ENCODE measurements around the gene AGAP3. TPM values are rescaled to one million over a fixed set of nuclear protein-coding genes. Genes with fewer than 3 reads are reported as not detected.

The AGAP3 gene
- total RNA-seq, 1 experiment from 2014 or later = 32.6 TPM

DNA sequence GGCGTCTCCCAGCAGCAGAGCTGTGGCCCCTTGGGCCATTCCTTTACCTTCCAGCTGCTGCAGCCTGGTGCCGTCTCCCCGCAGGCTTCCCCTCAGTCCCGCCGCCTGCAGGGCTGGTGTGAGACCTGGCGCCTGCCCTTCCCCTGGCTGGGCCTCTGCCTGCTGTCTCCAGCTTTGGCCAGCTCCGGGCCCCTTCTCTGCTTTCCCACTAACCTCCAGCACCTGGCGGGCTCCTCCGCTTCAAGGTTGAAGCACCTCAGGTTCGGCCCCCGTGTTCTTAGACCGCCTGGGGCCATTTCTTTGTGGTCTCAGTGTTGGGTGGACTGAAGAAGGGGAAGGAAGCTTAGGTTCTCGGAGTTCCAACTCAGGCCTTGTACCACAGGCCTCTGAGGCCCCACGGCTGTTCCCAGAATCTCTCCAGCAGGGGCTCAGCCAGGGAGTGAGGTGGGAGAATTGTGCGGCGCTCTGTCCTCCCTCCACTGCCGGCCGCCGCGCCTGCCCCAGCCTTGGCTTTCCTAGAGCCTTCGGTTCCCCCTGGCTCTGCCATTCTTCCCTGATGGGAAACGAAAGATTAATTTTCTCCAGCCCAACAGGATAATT lies 50.9 kb downstream of the AGAP3 start:
- no peak for DNase-seq (ENCODE audit: low read depth)
- in situ Hi-C loops (cut with HindIII; ENCODE audit: low pct_unique_long_range_greater_than_20kb, low sequenced_read_pairs) = no loop called here

DNA sequence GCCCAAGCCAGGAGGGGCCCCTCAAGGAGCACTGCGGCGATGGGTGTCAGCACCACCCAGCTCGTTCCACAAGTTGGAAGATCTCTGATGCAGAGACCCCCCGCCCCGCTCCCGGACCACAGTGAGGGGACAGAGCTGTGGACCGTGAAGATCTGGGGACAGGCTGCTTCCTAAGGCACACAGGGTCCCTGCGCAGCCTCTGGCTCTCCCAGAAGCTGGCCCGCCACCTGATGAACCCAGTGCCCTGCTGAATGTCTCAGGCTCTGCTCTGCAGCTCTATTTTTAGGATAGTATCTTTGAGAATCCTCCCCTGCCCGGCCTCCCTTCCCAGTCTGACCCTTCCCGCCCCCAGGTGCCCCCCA lies 51.5 kb downstream of the AGAP3 start:
- in situ Hi-C loops (cut with HindIII; ENCODE audit: low pct_unique_long_range_greater_than_20kb, low sequenced_read_pairs) = no loop called here
- no peak for DNase-seq (ENCODE audit: low read depth)

DNA sequence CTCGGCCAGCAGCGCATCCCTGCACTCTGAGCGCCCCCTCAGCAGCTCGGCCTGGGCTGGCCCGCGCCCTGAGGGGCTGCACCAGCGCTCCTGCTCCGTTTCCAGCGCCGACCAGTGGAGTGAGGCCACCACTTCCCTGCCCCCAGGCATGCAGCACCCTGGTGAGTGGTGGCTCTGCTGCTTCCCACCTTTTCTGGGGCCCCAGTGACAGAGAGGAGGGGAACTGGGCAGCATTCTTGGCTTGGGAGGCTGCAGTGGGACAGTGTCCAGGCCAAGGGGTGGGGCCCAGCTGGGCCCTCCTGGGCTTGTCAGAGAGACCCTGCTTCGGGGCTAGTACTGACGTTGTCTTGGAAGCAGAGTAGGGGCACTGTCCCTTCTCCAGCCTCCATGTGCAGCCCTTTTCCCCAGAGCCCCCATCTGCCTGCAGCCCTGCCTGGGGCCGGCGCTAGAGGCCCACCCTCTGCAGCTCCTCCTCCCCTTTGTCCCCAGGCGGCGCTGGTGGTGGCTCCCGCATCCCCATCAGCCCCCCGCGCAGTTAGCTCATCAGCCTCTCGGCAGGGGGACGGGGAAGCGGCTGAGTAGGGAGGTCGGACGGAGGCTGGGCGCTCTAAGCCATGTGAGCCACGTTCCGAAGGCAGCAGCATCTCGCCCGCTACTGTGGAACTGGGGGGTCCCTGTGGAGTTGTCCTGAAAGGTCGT lies 52.0 kb downstream of the AGAP3 start:
- in situ Hi-C loops (cut with HindIII; ENCODE audit: low pct_unique_long_range_greater_than_20kb, low sequenced_read_pairs) = no loop called here
- DNase-seq (ENCODE audit: low read depth) = no peak

DNA sequence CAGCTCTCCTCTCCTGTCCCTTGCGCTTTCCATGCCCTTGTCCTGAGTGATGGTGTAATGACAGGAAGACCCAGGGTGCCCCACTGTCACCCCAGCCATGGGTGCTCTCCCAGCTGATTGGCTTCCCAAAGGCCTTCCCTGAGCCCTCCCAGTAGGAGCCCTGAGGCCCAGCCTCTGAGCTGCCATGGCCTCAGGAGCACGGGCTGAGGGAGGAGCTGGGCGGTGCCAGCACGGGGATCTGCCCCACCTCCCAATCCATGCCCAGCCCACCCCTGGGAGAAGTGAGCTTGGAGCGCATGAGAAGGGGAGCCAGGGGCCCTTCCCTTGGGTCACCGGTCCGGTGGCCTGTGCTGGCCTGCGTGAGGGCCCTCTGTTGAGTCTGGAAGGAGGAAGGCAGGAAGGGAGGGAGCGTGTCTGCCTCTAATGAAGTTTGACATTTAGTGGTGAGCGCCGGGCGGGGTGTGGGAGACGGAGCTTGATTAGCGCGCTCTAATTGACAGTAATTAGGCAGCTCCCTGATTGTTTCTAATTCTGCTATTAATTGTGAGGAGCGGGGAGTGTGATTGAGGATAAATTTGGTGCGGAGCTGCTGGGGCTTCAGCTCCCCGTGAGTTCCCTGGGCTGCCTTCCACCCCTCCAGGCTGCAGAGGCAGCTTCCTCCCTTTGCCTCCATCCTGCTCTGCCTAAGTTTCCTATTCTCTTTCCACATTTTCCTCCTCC lies 53.0 kb downstream of the AGAP3 start:
- in situ Hi-C loops (cut with HindIII; ENCODE audit: low pct_unique_long_range_greater_than_20kb, low sequenced_read_pairs) = no loop called here

DNA sequence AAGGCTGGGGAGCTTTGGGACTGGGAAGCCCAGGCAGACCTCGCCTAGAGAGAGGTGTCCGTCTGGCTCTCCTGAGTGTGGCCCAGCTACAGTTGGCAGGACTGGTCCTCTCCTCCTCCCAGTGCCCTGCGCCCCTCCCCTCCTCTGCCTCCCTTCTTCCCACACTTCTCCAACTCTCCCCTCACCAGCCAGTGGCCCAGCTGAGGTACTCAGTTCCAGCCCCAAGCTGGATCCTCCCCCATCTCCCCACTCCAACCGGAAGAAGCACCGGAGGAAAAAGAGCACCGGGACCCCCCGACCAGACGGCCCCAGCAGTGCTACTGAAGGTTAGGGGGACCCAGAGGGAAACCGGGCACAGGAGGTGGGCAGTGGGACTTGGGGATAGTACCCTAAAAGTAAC lies 53.5 kb downstream of the AGAP3 start:
- in situ Hi-C loops (cut with HindIII; ENCODE audit: low pct_unique_long_range_greater_than_20kb, low sequenced_read_pairs) = no loop called here
- no peak for DNase-seq (ENCODE audit: low read depth)

More for the DNA sequence above, 53.0 kb downstream of the AGAP3 start:
- no peak for DNase-seq (ENCODE audit: low read depth)

DNA sequence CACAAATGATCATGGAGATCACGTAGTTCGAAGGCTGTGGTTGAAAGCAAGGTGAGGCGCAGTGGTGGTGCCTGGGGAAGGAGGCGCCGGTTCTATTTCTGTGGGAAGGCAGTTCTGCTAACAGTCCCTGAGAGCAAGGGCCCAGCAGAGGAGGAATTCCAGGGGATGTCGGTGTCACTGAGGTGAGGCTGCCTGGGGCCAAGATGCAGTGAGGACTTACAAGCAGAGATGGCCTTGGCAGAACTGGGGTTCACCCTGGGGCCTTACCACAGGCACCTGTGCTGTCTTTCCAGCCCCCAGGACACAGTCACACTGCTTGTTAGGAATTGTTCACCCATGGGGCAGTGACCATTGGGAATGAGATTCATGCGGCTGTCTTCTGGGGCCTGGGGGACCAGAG lies 54.6 kb downstream of the AGAP3 start:
- in situ Hi-C loops (cut with HindIII; ENCODE audit: low pct_unique_long_range_greater_than_20kb, low sequenced_read_pairs) = no loop called here

DNA sequence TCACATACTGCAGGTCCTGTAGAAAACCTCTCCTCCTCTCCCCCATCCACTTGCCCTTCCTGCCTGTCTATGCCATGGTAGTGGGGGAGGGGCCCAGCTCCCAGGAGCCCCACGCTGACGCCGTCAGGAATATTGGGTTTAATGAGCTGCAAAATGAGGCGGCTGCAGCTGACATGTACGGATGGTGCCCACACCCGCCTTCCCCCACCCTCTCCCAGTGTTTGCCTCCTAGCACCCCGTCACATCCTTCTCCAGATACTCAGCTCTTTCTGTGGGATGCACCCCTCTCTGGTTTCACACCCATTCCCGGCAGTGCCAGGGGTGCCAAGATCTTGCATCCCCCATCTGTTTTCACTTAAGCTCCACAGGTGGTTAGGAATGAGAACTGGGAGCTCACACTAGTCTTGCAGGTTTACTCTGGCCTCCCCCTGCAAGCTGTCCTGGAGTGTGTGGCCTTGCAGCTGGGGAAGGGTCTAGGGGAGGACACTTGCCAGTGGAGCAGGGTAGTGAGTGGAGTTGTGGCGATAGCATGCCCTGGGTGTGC lies 55.1 kb downstream of the AGAP3 start:
- in situ Hi-C loops (cut with HindIII; ENCODE audit: low pct_unique_long_range_greater_than_20kb, low sequenced_read_pairs) = no loop called here
- DNase-seq (ENCODE audit: low read depth) = no peak

More for the DNA sequence above, 54.6 kb downstream of the AGAP3 start:
- no peak for DNase-seq (ENCODE audit: low read depth)

DNA sequence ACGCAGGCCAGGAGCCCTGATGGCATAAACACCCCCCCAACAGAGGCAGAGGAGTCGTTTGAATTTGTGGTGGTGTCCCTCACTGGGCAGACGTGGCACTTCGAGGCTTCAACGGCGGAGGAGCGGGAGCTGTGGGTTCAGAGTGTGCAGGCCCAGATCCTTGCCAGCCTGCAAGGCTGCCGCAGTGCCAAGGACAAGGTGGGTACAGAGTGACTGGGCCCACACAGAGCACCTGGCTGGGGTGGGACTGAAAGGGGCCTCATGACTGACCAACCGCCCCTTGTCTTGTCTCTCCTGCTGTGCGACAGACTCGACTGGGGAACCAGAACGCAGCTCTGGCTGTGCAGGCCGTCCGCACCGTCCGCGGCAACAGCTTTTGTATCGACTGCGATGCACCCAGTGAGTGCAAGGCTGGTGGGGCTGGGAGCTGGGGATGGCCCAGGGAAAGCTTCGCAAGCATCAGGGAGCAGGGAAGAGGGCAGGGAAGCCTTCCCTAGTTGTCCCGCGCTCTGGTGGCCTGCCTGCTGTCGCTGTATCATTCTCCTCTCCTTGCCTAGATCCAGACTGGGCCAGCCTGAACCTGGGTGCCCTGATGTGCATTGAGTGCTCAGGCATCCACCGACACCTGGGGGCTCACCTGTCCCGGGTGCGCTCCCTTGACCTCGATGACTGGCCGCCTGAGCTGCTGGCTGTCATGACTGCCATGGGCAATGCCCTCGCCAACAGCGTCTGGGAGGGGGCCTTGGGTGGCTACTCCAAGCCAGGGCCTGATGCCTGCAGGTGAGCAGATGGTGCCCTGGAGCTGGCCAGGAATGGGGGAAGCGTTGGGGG lies 55.8 kb downstream of the AGAP3 start:
- in situ Hi-C loops (cut with HindIII; ENCODE audit: low pct_unique_long_range_greater_than_20kb, low sequenced_read_pairs) = no loop called here
- DNase-seq (ENCODE audit: low read depth) = no peak

DNA sequence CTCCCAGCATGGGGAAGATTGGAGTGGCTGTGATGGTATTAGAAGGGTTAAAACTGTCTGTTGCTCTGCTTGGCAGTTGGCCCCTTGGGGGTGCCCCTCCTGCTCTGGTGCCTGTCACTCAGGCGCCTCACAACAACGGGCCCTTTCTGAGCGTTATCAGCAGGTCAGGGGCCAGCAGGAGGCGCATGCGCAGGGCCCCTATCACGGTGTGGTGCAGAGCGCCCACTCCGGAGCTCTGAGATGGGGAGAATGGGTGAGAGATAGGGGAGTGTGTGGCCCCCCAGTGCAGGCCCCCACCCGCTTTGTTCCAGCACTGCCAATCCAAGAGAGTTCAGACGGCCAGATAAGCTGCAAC lies 56.4 kb downstream of the AGAP3 start:
- DNase-seq (ENCODE audit: low read depth) = no peak
- in situ Hi-C loops (cut with HindIII; ENCODE audit: low pct_unique_long_range_greater_than_20kb, low sequenced_read_pairs) = no loop called here

DNA sequence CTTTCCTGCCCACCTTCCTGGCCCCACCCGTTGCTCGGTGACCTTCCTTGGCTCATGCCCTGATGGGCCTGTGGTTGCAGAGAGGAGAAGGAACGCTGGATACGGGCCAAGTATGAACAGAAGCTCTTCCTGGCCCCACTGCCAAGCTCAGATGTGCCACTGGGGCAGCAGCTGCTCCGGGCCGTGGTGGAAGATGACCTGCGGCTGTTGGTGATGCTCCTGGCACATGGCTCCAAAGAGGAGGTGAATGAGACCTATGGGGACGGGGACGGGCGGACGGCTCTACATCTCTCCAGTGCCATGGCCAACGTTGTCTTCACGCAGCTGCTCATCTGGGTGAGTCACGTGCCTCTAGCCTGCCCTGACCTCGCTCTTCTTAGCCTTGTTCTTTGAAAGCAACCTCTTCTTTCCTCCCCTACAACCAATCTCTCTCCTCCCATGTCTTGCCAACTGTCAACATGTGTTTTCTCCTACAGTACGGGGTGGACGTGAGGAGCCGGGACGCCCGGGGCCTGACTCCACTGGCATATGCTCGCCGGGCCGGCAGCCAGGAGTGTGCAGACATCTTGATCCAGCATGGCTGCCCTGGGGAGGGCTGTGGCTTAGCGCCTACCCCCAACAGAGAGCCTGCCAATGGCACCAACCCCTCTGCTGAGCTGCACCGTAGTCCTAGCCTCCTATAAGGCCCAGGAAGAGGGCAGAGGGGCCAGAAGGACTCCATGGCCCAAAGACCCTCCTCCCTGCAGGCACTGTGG lies 57.2 kb downstream of the AGAP3 start:
- in situ Hi-C loops (cut with HindIII; ENCODE audit: low pct_unique_long_range_greater_than_20kb, low sequenced_read_pairs) = no loop called here
- no peak for DNase-seq (ENCODE audit: low read depth)

DNA sequence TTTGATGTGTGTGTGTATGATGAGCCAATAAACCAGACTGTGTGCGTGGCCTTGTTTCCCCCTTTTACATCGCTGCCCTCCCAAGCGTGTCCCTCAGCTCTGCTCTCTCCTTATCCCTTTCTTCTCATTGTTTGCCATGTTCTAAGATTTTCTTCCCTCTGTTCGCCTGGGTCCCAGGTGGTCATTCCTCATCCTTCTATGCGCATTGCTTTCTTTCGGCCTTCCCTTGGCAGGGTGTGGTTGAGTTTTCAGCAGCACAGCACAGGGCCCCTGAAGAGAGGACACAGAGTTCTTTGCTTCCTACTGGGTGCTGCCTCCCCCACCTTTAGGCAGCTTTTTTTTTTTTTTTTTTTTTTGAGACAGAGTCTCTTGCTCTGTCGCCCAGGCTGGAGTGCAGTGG lies 58.1 kb downstream of the AGAP3 start:
- no peak for DNase-seq (ENCODE audit: low read depth)
- in situ Hi-C loops (cut with HindIII; ENCODE audit: low pct_unique_long_range_greater_than_20kb, low sequenced_read_pairs) = no loop called here

DNA sequence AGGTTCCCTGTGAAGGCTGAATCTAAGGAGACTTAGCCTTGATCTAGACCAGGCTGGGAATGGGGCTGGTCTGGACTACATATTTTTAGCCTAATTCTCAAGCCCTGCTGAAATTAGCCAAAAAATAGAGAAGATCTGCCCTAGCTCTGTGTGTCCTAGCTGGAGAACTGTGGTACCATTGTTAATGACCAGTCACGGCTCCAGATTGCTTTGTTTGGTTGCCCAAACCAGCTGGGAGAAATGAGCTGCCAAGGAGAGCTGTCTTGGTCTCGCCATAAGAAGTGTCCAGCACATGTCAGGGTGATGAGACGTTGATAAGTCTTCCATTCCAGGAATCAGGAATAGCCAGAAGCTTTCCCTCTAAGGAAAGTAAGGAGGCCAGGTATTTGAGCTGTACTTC lies 60.5 kb downstream of the AGAP3 start:
- no peak for DNase-seq (ENCODE audit: low read depth)
- in situ Hi-C loops (cut with HindIII; ENCODE audit: low pct_unique_long_range_greater_than_20kb, low sequenced_read_pairs) = no loop called here

DNA sequence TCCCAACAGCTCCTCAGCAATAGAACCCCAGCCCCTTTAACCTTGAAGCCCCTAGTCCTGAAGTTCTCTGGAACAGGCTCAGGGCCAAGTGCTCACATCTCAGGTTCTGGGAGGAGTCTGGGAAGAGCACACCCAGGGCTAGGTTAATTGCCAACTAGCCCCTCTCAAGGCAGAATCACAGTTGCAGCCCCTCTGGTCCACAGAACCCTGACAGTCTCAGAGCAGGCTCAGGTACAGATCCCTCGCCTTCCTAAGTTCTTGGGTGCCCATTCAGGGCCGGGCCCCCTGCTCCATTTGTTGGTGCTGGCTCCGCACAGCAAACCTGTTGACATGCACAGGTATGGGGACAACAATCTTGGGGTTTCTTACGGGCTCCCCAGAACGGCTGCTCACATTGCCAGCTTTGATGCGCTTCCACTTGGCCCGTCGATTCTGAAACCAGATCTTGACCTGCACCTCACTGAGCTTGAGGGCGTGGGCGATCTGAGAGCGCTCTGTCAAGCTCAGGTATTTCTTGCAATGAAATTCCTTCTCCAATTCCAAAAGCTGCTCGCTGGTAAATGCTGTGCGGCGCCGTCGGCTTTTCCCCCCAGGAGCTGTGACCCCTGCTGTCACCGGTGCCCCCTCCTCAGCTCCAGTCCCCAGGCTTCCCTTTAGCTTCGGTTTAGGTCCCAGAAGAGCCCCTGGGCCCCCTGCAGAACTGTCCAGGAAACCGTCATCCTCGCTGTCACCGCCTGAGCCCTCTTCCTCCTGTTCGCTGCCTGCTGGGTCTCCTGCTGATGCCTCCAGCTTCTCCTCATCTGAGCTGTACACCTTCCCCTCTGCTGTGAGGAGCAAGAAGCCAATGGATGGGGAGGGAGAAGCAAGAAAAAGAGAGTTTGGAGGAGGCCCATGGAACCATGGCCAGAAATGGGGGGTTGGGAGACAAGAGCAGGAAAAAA lies 62.3 kb downstream of the AGAP3 start:
- in situ Hi-C loops (cut with HindIII; ENCODE audit: low pct_unique_long_range_greater_than_20kb, low sequenced_read_pairs) = no loop called here
- no peak for DNase-seq (ENCODE audit: low read depth)

DNA sequence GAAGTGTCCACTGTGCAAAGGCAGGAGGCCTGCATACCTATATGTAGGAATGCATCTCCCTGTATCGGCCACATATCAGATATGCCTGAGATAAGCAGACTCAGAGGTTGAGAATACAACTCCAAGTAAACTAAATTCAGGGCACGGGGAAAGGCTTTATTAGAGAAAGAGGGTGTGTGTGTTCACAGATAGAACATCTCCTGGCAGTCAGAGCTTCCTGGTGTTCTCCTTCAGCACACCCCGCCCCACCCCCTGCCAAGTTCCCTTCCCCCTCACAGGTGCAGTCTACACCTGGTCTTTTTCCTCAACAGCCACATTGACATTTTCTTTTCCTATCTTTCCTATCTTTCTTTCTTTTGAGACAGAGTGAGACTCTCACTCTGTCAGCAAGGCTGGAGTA lies 64.1 kb downstream of the AGAP3 start:
- no peak for DNase-seq (ENCODE audit: low read depth)
- in situ Hi-C loops (cut with HindIII; ENCODE audit: low pct_unique_long_range_greater_than_20kb, low sequenced_read_pairs) = no loop called here

DNA sequence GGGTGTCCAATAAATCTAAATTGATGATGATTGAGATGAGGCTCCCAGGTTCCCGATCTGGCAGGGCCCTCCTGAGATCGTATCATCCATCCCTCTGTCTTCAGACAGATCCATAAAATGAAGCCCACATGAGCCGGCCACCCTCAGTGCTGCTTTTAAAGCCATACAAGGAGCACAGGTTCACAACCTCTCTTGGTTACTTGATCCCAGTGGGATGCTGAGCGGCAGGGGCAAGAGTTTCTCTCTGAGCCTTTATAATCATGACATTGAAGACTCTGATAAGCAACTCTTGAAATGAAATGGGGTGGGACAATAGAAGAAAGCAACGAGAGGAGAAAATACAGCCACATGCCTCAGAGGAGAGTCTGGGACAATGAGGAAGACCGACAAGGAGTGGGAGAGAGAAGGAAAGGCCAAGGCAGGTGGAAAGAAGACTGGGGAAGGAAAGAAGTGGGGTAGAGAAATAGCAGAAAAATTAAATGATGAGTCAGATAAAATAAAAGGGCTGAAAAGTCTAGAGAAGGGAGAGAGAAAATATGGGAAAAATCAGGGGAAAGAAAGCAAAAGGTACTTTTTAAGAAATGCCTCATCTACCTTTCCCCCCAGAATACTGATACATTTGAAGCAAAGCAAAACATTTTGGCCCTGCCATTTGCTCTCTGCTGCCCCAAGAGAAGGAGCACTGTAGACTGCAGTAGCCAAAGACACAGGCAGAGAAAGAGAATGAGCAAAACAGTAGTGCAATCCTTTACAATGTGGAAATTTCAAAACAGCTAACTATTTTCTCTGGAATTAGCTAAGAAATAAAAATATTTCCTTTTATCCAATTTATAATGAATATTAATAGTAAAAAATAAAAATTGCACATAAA lies 66.6 kb downstream of the AGAP3 start:
- no peak for DNase-seq (ENCODE audit: low read depth)
- in situ Hi-C loops (cut with HindIII; ENCODE audit: low pct_unique_long_range_greater_than_20kb, low sequenced_read_pairs) = no loop called here

DNA sequence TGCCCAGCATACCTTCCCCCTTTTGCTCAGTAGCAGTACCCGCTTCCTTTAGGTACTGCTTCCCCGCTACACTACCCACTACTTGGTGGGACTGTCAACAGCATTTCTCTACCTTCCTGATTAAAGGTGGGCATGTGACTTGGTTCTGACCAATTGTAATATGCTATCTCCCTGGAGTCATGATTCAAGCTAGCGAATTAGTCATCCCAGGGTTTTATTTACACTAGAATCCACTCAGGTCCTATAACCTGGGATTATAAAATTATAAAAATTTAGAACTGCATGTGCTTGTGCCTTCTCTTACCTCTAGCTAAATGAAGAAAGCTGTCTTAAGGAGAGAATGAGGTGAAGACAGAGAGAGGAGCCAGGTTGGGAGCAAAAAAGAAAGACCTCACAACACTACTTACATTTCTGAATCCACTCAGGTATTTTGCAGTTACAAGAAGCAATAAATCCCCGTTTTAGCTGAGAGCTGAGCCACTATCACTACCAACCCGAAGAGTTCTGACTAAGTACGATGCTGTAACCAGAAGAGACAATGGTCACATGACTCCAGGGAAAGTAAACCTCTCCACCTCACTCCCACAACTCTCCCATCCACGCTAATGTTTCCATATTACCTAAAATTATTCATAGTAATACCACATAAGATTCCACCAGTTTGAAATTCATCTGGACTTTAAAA lies 71.5 kb downstream of the AGAP3 start:
- DNase-seq (ENCODE audit: low read depth) = peak; percentile 14
- in situ Hi-C loops (cut with HindIII; ENCODE audit: low pct_unique_long_range_greater_than_20kb, low sequenced_read_pairs) = no loop called here

Measured in Caki2 (cell line).